HEK293 (cell line): Measurements from ENCODE around the gene ACSF2.
A peak's percentile ranks its signal among the peaks of the same experiment; 100 is the strongest.

Experiments
- PRDM6 ChIP-seq: fragments of 450-650 bp; formaldehyde crosslinking; IDR thresholded peaks from 2 replicates; pipeline ENCODE4 v1.5.1; 2017; ENCODE audit warnings: missing biosample characterization, missing genetic modification characterization
- ZBTB49 ChIP-seq: fragments of 450-650 bp; formaldehyde crosslinking; IDR thresholded peaks from 2 replicates; pipeline ENCODE4 v1.5.1; 2016; ENCODE audit warnings: missing biosample characterization, missing genetic modification characterization, low read depth
- ZNF138 ChIP-seq: fragments of 450-650 bp; formaldehyde crosslinking; IDR thresholded peaks from 2 replicates; pipeline ENCODE4 v1.5.1; 2016; ENCODE audit warnings: missing biosample characterization, missing genetic modification characterization, borderline replicate concordance
- ZNF16 ChIP-seq: fragments of 450-650 bp; formaldehyde crosslinking; IDR thresholded peaks from 2 replicates; pipeline ENCODE4 v1.5.1; 2016; ENCODE audit warnings: low read depth, missing biosample characterization, missing genetic modification characterization
- ZNF184 ChIP-seq: fragments of 450-650 bp; IDR thresholded peaks from 2 replicates; pipeline ENCODE4 v1.5.1; 2018; ENCODE audit warnings: missing biosample characterization, mild to moderate bottlenecking, missing genetic modification characterization
- ZNF639 ChIP-seq: fragments of 450-650 bp; formaldehyde crosslinking; IDR thresholded peaks from 2 replicates; pipeline ENCODE4 v1.5.1; 2016; ENCODE audit warnings: missing biosample characterization, missing genetic modification characterization
- ZNF658 ChIP-seq: fragments of 450-650 bp; formaldehyde crosslinking; IDR thresholded peaks from 2 replicates; pipeline ENCODE4; 2016; ENCODE audit warnings: missing biosample characterization, missing genetic modification characterization
- ZNF701 ChIP-seq: fragments of 450-650 bp; formaldehyde crosslinking; IDR thresholded peaks from 2 replicates; pipeline ENCODE4 v1.5.1; 2016; ENCODE audit warnings: missing biosample characterization, missing genetic modification characterization
- ZNF777 ChIP-seq: fragments of 450-650 bp; formaldehyde crosslinking; IDR thresholded peaks from 2 replicates; pipeline ENCODE4 v1.5.1; 2017; ENCODE audit warnings: missing biosample characterization, missing genetic modification characterization, borderline replicate concordance
- TF ChIP-seq, protein P1 (sequence below): fragments of 450-650 bp; formaldehyde crosslinking; IDR thresholded peaks from 2 replicates; pipeline ENCODE4 v1.5.1; 2016; ENCODE audit warnings: missing biosample characterization, missing genetic modification characterization
- TF ChIP-seq, protein P2 (sequence below): fragments of 450-650 bp; formaldehyde crosslinking; IDR thresholded peaks from 2 replicates; pipeline ENCODE4 v1.5.1; 2016; ENCODE audit warnings: missing biosample characterization, missing genetic modification characterization, borderline replicate concordance

DNA sequence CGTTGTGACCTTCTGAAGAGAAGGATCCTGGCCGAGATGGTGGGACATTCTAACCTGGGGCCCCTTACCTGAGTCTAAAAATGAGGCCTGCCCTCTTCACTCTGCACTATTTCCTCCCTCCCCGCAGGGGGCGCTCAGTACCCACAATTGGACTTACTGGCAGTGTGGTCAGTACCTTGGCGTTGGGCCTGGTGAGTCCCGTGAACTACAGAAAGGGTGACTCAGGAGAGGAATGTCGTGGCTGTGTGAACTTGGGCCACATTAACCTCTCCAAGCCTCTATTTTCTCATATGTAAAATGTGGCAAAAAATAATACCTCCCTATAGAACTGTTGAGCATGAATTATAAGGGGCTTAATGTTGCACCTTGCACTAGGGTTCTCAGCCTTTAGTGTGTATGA lies 56.5 kb downstream of the ACSF2 start:
- TF ChIP-seq, protein P1, sequence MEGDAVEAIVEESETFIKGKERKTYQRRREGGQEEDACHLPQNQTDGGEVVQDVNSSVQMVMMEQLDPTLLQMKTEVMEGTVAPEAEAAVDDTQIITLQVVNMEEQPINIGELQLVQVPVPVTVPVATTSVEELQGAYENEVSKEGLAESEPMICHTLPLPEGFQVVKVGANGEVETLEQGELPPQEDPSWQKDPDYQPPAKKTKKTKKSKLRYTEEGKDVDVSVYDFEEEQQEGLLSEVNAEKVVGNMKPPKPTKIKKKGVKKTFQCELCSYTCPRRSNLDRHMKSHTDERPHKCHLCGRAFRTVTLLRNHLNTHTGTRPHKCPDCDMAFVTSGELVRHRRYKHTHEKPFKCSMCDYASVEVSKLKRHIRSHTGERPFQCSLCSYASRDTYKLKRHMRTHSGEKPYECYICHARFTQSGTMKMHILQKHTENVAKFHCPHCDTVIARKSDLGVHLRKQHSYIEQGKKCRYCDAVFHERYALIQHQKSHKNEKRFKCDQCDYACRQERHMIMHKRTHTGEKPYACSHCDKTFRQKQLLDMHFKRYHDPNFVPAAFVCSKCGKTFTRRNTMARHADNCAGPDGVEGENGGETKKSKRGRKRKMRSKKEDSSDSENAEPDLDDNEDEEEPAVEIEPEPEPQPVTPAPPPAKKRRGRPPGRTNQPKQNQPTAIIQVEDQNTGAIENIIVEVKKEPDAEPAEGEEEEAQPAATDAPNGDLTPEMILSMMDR (tag by site-specific recombination) = peak; percentile 89
- TF ChIP-seq PRDM6 (tag by site-specific recombination) (no peak), ZNF658 (no peak), ZBTB49 (tag by site-specific recombination) (no peak), ZNF777 (no peak), ZNF701 (tag by site-specific recombination) (no peak), ZNF138 (tag by site-specific recombination) (no peak), ZNF639 (no peak), ZNF184 (tag by site-specific recombination) (no peak), ZNF16 (tag by site-specific recombination) (no peak)
- TF ChIP-seq, protein P2, sequence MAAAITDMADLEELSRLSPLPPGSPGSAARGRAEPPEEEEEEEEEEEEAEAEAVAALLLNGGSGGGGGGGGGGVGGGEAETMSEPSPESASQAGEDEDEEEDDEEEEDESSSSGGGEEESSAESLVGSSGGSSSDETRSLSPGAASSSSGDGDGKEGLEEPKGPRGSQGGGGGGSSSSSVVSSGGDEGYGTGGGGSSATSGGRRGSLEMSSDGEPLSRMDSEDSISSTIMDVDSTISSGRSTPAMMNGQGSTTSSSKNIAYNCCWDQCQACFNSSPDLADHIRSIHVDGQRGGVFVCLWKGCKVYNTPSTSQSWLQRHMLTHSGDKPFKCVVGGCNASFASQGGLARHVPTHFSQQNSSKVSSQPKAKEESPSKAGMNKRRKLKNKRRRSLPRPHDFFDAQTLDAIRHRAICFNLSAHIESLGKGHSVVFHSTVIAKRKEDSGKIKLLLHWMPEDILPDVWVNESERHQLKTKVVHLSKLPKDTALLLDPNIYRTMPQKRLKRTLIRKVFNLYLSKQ (tag by site-specific recombination) = no peak
